Stimulated activated CD8-positive, alpha-beta memory T cell treated with anti-CD3 and anti-CD28 coated beads, Interleukin-12 subunit alpha, Interleukin-12 subunit beta, amount 100 ng/mL, for 1 hour (primary cell): ENCODE data around the gene PLIN4.

Experiments used
- DNase-seq: peaks from one replicate; pipeline ENCODE4 v3.0.0-alpha.2; 2020; ENCODE audit warnings: low read depth

PLIN4 gene

DNA sequence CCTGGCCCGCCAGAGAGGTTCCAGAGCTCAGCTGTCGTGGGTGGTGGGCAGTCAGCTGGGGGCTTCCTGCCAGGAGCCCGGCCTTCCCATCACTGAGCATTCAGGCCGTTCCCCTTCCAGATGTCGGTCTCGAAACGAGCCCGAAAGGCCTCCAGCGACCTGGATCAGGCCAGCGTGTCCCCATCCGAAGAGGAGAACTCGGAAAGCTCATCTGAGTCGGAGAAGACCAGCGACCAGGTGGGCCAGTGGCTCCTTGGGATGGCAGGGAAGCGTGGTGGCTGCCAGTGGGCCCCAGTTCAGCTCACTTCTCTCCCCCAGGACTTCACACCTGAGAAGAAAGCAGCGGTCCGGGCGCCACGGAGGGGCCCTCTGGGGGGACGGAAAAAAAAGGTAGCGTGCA is 26.8 kb downstream of the PLIN4 start:
- no peak for DNase-seq

DNA sequence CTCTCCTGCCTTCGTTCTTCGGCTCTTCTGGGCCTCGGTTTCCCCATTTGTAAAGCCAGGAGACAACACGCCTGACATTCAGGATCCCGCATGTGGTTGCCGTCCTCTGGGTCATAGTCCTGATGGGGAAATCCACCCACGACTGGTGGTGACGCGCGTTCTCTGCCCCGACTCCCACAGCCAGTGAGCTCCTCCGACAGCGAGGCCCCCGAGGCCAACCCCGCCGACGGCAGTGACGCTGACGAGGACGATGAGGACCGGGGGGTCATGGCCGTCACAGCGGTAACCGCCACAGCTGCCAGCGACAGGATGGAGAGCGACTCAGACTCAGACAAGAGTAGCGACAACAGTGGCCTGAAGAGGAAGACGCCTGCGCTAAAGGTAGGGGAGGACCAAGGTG is 29.8 kb downstream of the PLIN4 start:
- DNase-seq = no peak

DNA sequence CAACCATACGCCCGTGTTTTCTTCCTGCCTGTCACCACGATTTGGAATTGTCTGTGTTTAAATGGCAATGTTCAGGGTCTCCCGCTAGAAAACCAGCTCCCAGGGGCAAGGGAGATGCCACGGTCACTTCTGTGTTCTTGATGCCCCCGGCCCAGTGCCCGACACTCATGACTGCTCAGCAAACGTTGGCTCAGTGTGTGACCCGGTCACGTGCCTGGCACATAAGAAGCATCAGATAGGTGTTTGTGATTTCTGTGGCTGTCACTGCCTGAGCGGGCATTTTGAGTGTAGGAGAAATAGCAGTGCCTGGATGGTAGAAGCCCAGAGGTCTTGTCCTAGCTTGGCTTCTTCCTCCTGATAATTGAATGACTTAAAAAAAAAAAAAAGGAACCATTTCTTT is 30.7 kb downstream of the PLIN4 start:
- DNase-seq = no peak

DNA sequence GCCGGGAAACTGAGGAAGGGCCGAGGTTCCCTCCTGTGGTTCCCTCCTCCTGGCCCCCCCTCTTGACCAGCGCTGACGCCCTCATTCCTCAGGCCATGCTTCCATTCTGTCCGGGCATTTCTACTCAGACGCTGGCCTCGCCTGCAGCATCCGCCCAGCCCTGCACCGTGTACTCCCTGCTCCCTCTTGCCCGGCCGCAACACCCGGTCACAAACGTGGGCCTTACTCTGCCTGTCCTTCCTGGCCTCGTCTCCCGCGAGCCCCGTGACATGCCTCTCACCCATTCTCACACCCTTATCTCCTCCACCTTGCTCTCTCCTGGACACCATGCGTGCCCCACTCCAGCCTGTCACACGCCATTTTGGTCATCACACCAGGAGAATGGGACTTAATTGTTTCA is 34.9 kb downstream of the PLIN4 start:
- no peak for DNase-seq

DNA sequence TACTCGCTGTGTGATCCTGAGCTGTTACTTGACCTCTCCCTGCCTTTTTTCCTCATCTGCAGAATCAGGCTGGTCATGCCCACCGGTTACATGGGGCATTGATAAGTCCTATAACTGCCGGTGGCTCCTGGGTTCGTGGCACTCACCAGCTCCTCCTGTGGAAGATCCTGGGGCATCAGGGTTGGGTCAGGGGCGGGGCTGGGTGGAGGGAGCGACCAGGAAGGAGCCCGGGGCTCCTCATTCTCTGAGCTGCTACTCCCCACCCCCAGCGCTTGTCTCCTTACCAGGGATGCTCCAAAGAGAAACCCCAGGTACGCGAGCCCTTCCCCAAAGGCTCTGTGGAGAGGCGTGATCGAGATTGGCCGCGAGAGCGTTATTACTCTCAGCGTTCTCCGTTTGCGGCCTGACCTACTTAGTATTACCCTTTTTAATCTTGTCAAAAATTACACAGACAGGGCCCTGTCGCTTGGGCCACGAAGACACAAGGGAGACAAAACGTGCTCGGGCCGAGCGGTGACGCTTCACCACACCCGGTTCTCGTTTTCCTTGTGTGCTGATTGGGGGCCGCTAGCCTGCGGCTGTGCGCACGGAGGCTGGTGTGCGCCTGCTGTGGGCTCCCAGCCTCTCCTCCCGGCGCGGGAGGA is 35.4 kb downstream of the PLIN4 start:
- DNase-seq = no peak

DNA sequence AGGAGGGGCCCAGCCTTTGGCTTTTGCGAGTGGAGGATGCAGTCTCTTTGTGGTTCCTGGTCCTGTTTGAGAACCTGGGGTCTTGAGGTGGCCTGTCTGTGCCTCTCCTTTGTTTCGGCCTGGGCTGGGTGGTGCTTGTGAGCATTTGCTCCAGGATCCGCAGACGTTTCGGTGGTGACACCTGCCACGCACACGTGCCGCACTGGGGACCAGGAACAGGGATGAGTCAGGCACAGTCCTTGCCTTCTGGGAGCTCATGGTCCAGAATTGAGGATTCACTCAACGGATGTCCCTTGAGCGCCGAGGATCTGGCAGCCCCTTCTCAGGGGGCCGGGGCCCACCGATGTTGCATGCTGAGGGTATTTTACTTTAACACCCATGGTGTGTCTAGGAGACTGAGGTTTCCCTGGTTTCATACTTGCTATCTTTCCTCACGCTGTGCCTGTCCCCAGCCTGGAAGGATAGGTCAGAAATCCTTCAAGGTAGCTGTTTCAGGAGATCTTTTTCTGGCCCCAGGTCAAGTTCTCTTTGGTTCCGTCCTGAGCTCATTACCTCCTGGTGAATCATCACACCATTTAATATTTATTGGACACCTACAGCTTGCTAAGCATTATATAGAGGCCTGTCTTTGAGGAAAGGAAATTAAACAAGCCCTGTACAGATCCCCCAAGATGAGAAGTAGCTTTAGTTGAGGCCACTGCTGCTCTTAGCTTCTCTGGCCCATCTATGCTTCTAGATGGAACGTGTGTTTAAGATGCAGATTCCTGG is 41.1 kb downstream of the PLIN4 start:
- DNase-seq = no peak

DNA sequence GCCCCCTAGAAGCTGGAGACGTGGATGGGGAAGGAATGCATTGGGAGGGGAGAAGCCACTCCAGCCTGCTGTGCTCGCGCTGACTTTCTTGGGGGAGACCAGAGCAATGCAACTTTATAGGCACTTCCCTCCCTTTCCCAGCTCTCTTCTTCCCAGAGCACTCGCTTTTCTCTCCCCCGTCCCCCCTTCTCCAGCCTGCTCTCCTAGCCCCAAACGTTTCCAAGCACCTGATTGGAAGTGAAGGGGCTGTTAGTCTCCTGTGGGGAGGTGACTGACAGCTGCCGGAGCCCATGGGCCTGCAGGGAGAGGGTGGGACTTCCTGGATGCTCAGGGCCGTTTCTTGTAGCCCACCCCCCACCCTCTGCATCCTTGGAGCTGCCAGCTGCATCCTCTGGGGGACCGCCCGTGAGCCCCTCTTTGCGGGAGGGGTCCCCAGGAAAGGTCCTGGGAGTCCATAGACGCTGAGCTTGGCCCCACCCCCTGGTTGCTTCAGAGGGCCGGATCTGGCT is 43.7 kb downstream of the PLIN4 start:
- no peak for DNase-seq

DNA sequence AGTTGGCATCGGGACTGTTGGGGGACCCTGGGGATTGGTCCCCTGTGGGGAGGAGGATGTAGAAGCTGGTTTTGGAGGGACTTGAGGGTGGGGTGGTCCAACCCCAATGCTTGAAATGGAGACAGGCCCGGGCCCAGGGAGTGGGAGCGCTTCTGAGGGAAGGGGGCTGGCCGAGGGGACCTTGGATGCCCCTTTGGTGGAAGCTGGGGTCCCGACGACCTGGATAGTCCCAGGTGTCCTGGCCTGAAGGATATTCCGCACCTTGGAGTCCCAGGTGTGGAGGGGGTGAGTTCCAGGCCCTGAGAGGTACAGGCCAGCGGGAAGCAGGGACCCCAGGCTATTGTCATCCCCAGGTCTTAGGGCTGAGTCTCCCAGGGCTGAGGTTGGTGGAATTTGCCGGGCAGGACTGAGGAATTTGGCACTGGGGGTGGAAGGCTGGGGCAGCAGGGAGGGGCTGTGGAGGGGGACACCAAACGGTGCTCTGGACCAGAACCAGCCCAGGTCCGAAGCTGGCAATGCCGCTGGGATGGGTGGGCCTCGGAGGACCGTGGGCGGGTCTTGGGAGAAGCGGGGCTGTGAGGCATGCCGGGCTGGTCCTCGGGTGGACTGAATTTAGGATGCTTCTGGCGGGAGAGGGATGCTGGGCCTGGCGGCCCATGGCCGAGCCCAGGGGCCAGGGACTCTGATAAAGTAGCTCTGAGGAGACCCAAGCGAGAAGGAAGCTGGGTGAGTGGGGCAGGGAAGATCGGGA is 44.3 kb downstream of the PLIN4 start:
- DNase-seq = no peak

DNA sequence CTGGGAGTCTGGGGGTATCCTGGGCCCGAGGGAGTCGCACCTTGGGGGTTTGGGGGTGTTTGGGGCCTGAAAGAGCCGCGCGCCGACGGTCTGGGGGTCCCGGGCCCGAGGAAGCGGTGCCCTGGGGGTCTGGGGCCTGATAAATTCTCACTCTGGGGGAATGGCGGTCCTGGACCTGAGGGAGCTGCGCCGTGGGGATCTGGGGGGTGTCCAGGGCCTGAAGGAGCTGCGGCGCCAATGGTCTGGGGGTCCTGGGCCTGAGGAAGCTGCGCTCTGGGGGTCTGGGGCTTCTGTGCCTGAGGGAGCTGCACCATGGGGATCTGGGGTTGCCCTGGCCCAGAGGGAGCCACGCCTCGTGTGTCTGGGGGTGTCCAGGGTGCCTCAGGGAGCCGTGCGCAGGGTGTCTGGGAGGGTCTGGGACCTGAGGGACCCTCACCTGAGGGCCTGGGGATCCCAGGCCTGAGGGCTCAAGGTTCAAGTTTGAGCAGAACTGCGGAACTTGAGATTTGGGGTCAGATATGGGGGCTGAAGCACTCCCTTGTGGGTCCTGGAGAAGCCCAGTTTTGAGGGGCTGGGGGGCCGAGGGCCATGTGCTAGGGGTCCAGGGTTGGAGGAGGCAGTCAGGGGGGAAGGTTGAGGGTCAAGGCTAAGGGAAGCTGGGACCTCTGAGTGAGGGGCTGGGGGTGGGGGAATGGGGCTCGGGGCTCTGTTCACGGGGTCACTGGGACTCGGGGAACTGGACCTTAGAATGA is 45.1 kb downstream of the PLIN4 start:
- DNase-seq = no peak

DNA sequence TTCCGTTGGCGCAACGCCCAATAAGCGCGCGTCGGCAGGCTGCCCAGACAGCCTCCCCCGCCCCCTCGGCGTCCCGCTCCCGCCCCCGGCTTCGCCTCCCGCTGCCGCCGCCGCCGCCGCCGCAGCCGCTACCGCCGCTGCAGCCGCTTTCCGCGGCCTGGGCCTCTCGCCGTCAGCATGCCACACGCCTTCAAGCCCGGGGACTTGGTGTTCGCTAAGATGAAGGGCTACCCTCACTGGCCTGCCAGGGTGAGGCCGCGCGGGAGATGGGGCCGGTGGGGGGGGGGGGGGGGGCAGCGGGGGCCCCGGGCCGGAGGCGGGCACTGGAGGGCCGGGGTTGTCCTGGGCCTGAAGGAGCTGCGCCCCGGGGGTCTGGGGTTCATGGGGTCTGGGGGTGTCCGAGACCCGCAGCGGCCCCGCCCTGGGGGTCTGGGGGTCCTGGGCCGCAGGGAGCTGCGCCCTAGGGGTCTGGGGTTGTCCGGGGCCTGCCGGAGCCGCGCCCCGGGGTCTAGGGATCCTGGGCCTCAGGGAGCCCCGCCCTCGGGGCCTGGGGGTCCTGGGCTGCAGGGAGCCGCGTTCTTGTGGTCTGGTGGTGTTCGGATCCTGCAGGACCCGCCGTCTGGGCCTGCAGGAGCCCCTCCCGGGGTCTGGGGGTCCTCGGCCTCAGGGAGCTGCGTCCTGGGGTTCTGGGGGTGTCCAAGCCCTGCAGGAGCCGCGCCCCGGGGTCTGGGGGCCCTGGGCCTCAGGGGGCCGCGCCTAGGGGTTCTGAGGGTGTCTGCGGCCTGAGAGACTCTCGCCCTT is 45.9 kb downstream of the PLIN4 start, which contains the start of gene HDGFL2:
HDGFL2 (plus strand) TSS at position 124 of the 801 bp plus-strand sequence; CDS start at position 178, 54 bp downstream.
- DNase-seq = no peak

DNA sequence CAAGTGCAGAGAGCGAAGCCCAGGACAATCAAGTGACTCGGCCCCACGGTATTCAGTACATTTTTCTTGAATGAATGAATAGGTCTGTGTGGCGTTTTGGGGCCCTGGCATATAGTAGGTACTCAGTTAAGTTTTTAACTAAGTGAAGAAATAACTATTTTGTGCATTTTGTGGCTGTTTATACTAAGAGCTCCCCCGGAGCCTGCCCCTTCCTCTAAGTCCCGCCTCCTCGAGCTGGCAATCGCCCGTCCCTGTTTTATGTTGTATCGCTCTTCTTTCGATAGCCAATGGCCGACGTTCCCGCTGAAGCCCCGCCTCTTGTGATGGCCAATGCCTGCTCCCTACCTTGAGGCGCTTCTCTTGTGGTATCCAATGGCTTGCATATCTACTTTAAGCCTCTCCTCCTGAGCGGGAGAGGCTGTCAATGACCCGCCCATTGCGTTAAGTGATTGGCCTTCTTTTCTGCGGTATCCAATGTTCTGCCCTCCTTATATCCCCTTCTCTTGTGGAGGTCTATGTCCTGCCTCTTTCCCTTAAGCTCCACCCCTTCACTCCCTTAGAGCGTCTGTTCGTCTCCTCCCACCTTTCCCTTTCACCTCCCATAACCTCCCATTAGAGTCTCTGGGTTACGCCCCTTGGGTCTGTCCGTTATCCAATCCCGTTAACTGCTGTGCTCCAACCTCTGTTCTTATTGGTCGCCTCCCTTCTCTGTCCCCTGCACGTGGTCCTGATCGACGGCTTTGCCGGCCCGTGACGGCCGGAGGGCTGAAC is 46.7 kb downstream of the PLIN4 start:
- DNase-seq = peak; percentile 92

DNA sequence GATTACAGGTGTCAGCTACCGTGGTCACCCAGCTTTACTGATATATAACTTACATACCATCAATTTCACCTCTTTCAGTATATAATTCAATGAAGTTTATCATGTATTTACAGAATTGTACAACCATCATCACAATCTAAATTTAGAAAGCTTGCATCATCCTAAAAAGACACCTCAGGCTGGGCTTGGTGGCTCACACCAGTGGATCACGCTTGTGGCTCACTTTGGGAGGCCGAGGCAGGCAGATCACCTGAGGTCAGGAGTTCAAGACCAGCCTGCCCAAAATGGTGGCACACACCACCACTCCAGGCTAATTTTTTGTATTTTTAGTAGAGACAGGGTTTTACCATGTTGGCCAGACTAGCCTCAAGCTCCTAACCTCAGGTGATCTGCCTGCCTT is 50.5 kb downstream of the PLIN4 start:
- no peak for DNase-seq

DNA sequence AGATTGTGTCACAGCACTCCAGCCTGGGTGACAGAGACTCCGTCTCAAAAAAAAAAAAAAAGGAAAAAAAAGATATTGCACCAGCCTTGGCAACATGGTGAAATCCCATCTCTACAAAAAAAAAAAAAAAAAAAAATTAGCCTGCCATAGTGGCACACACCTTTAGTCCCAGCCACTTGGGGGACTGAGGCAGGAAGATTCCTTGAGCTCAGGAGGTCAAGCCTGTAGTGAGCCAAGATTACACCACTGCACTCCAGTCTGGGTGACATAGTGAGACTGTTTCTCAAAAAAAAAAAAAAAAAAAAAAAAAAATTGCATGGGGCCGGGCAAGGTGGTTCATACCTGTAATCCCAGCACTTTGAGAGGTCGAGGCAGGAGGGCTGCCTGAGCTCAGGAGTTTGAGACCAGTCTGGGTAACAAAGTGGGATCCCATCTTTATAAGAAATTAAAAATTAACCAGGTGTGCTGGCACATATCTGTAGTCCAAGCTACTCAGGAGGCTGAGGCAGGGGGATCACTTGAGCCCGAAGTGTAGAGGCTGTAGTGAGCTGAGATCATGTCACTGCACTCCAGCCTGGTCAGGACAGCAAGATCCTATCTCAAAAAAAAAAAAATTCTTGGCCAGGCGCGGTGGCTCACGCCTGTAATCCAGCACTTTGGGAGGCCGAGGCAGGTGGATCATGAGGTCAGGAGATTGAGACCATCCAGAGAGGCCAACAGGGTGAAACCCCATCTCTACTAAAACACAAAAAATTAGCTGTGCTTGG is 53.3 kb downstream of the PLIN4 start:
- no peak for DNase-seq

DNA sequence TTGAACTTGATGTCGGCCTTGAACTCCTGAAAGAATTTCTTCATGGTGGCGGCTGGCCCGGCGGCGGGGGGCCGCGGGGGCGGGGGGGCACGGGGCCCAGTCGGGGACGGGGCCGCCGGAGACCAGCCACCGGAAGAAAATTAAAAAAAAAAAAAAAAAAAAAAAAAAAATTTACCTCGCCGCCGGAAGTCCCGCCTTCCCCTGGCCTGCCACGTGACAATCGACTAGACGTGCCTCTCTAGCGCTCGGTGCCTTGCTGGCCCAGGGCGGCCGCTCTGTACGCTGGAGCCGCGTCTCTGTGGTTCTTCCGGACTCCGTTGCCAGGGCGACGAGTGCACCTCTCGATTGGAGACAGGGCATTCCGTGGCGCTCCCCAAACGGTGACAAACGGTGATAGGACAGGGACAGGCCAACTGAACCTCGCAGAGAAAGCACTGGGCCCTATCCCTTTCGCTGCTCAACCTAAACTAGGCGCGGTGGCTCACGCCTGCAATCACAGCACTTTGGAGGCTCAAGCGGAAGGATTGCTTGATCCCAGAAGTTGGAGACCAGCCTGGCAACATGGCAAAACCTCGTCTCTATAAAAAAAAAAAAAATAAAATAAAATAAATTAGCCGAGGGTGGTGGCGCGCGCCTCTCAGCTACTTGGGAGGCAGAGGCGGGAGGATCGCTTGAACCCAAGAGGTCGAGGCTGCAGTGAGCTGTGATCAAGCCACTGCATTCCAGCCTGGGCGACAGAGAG is 60.5 kb downstream of the PLIN4 start, which contains the start of gene UBXN6:
UBXN6 (minus strand) TSS at position 141 of the 742 bp plus-strand sequence; CDS start at position 44, 97 bp downstream.
- peak; percentile 95 for DNase-seq

DNA sequence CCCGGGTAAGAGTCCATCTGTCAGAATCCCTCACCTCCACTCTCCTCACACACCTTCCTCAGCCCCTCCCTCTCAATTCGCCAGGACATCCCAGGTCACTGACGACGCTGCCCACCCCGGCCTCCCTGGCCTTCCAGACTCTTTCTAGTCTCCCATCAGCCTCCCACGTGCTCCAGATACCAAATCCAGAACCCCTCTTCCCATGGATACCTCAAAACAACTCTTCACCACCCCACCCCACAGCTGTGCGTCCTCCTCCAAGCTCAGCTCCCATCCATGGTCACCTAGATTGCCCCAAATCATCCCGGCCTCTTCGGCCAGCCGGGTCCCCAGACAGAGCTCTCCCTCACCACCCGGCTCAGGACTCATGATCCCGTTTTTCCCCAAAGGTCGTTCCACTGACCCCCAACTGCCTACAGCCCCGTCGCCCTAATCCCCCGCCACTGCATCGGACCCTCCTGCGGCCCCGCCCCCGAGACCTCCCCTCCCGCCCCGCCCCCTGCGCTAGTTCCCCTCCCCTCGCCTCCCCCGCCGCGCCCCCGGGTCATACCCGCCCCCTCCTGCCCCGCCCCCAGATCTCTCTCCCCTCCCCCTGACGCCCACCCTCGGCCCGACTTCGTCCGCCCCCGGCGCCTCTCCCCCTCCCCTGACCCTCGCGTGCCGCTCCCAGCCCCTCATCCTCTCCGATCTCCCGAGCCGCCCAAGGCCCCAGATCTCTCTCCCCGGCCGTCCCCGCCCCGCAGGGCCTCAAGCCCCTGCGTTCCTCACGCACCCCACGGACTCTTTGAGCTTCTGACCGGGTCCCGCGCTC is 61.2 kb downstream of the PLIN4 start:
- DNase-seq = peak; percentile 27

DNA sequence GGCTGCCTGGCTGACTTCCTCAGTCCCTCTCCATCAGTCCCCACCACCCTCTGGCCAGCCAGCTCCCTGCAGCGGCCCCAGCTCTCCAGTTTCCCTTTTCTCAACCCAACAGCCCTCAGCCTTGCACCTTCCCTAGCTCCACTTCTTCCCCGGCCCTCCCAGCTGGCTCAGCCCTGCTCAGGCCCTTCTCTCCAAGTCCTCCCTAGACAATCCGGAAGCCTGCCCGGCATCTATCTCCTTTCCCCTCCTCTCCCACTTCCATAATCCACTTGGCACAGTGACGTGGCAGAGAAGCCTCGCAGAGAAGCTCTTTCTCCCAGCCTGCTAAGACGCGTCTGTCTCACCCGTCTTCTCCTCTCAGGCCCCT is 61.8 kb downstream of the PLIN4 start:
- no peak for DNase-seq

DNA sequence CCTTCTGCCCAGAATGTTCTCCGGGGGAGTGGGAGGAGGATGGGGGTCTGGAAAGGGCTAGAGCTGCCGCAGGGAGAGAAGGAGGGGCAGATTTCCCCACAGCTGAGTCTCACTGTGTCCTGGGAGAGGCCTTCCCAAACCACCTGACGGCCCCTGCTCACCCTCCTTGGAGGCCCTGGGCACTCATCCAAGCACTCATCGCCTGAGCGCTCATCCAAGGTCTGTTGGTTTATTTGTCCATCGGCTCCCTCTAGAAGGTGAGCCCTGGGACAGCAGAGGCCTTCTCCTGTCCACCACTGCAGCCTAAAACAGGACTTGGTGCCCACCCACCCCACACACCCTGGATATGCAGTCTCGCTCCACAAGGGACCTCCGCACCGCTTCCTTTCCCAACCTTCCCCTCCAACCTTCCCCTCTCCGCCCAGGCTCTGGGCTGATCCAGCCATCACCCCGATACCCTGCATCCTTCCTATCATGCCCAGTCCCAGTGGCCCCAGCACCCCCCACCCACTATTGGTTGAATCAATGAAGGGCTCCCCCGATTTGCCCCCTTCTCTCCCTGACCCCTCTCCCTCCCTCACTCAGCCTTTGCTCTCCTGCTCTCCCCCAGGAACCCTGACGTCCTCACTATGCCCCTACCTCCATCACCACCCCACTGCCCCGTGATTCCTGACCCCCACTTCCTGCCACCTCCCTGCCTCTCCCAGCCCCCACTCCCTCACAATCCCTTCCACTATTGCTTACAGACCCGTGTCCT is 62.4 kb downstream of the PLIN4 start:
- DNase-seq = no peak
